ENCODE data around the gene DHCR24.
"Not testable (repeated sequence)": the region's sequence is repeated elsewhere in the genome, so short reads cannot be mapped to it uniquely, and the experiment has no call there.

Gene DHCR24

GRCh38 chr1:54887665-54888071, 673 bp upstream of the DHCR24 start:
- DNase-seq (ENCODE audit: low read depth) = no peak

GRCh38 chr1:54885807-54886723, 930 bp downstream of the DHCR24 start:
- DNase-seq (ENCODE audit: low read depth) = no peak

GRCh38 chr1:54885237-54885679, 1.7 kb downstream of the DHCR24 start:
- DNase-seq (ENCODE audit: low read depth) = no peak

GRCh38 chr1:54884768-54885167, 2.2 kb downstream of the DHCR24 start:
- no peak for DNase-seq (ENCODE audit: low read depth)

GRCh38 chr1:54884135-54884586, 2.8 kb downstream of the DHCR24 start:
- no peak for DNase-seq (ENCODE audit: low read depth)

- no peak for DNase-seq (ENCODE audit: low read depth)
Measured at GRCh38 chr1:54883349-54884102, 3.5 kb downstream of the DHCR24 start.

GRCh38 chr1:54882519-54882918, 4.5 kb downstream of the DHCR24 start:
- DNase-seq (ENCODE audit: low read depth) = no peak

- not testable (repeated sequence) for DNase-seq (ENCODE audit: low read depth)
Measured at GRCh38 chr1:54881604-54882003, 5.4 kb downstream of the DHCR24 start.

- no peak for DNase-seq (ENCODE audit: low read depth)
Measured at GRCh38 chr1:54879872-54880271, 7.1 kb downstream of the DHCR24 start.

GRCh38 chr1:54876814-54877213, 10.2 kb downstream of the DHCR24 start:
- DNase-seq (ENCODE audit: low read depth) = no peak

GRCh38 chr1:54875000-54875399, 12.0 kb downstream of the DHCR24 start:
- DNase-seq (ENCODE audit: low read depth) = no peak

GRCh38 chr1:54874079-54874830, 12.7 kb downstream of the DHCR24 start:
- DNase-seq (ENCODE audit: low read depth) = no peak

- DNase-seq (ENCODE audit: low read depth) = no peak
Measured at GRCh38 chr1:54872036-54872331, 15.0 kb downstream of the DHCR24 start.

GRCh38 chr1:54871275-54872035, 15.5 kb downstream of the DHCR24 start:
- no peak for DNase-seq (ENCODE audit: low read depth)

- no peak for DNase-seq (ENCODE audit: low read depth)
Measured at GRCh38 chr1:54870869-54871268, 16.1 kb downstream of the DHCR24 start.

GRCh38 chr1:54869173-54869851, 17.7 kb downstream of the DHCR24 start:
- no peak for DNase-seq (ENCODE audit: low read depth)

GRCh38 chr1:54867717-54868057, 19.3 kb downstream of the DHCR24 start:
- no peak for DNase-seq (ENCODE audit: low read depth)

- no peak for DNase-seq (ENCODE audit: low read depth)
Measured at GRCh38 chr1:54866801-54867716, 19.9 kb downstream of the DHCR24 start.

- DNase-seq (ENCODE audit: low read depth) = no peak
Measured at GRCh38 chr1:54865238-54866073, 21.5 kb downstream of the DHCR24 start.

All from GM04503 (cell line).